Superior temporal gyrus (tissue), 1 donor: ENCODE data around the gene APOL6.
"Not testable (repeated sequence)": the region's sequence is repeated elsewhere in the genome, so short reads cannot be mapped to it uniquely, and the experiment has no call there.

ENCODE experiments used
- DNase-seq: peaks from one replicate; pipeline ENCODE4 v3.0.0-alpha.2; 2016; ENCODE audit errors: extremely low spot score

The APOL6 gene

DNA sequence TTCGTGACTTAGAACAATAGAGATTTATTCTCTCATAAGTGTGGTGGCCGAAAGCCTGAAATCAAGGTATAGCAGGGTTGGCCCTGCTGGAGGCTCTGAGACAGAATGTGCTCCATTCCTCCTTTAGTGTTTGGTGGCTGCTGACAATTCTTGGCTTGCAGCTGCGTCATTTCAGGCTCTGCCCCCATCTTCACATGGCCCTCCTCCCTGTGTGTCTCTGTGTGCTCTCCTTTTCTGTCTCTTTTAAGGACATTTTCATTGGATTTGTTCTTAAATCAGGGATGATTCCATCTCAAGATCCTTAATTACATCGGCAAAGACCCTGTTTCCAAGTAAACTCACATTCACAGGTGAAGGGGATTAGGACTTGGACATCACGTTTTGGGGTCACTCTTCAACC is 10.2 kb upstream of the APOL6 start:
- no peak for DNase-seq

DNA sequence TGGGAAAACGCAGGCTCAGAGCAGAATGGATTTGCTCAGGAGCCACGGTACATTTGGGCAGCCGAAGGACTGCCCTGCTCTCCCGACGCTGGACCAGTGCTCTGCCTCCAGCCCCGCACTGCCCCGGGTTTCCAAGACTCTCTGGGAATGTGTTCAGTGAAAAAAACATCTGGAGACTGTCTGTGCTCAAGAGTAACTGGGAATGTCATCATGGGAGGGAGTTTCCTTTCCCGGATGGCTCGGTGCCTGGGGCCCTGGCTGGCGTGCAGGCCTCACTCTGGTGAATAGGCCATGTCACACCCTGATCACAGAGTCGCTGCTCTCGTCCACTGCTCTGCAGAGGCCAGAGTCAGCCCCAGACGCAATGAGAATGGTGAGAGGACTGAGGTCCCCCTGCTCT is 9.8 kb upstream of the APOL6 start:
- peak; percentile 31 for DNase-seq

- no peak for DNase-seq
Observed at GRCh38 chr22:35641494-35642120, 6.6 kb upstream of the APOL6 start.

DNA sequence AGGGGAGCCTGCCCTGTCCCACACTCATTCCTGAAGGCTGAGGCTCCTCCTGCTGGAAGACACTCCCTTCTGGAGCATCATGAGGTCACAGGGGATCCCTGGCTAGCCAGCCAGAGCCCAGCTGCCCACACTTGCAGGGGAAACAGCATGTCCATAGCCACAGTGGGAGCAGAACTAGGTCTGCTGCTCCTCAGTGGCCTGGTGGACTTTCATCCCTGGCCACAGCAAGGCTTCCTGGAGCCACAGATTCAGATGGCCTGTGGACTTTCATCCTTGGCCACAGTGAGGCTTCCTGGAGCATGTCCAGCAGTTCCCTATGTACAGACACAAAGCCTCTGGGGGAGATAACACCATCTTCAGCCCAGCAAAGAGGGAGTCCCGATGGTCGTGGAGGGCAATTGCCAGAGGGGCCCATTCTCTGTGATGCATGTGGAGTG is 5.9 kb upstream of the APOL6 start:
- DNase-seq: no peak

GRCh38 chr22:35643991-35644390 is 4.3 kb upstream of the APOL6 start:
- DNase-seq: no peak

GRCh38 chr22:35645646-35646045 is 2.6 kb upstream of the APOL6 start:
- DNase-seq: no peak

GRCh38 chr22:35649026-35649553 is 844 bp downstream of the APOL6 start:
- DNase-seq: no peak

DNA sequence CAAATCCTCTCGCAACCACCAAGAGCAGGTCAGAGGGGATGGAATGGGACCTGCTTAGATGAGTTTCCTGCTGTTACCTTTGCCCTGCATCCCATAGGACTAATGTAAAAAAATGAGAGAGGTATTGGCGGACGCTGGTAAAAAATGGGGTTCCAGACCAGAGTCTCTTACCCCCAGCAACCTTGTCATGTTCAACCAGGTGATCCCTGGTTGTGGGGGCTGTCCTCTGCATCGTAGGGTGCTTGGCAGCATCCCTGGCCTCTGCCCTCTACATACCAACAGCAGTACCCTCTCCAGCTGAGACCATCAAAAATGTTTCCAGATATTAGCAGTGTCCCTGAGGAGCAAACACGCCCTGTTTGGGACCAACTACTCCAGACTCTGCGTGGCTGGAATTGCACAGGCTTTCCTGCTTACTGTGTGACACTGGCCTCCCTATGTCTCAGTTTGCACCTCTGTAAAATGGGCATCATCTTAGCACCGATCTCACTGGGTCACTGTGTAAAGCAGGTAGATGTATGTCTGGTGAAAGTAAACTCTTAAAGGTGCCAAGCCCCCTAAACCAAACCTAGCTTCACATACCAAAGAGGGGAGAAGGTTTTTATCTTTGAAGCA is 1.5 kb downstream of the APOL6 start:
- DNase-seq: no peak

DNA sequence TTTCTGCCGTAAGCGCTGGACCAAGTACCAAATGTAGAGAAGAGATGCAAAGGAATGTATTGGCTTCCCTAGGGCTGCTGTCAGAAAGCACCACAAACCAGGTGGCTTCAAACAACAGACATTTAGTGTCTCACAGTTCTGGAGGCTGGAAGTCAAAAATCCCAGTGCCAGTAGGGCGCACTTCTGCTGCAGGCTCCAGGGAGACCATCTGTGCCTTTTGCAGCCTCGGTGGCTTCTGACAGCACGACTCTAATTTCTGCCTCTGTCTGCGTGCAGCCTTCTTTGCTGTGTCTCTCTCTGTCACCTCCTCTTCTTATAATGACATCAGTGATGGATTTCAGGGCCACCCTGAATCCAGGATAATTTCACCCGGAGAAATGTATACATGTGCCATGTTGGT is 2.8 kb downstream of the APOL6 start:
- no peak for DNase-seq

DNA sequence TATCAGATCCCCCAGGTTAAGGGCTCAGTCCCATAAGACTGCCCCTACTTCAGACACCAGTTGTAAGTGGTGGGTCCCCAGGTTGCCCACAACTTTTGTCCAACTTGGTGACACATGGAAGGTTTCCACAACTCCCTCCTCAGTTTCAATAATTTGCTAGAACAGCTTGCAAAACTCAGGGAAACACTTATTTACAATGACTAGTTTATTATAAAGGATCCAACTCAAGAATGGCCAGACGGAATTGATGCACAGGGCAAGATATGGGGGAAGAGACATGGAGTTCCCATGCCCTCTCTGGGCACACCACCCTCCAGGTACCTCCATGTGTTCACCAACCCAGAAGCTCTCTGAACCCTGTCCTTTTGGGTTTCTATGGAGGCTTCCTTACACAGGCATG is 5.6 kb downstream of the APOL6 start:
- no peak for DNase-seq

GRCh38 chr22:35656284-35656752 is 8.1 kb downstream of the APOL6 start:
- DNase-seq: no peak

GRCh38 chr22:35657571-35658312 is 9.5 kb downstream of the APOL6 start:
- no peak for DNase-seq

DNA sequence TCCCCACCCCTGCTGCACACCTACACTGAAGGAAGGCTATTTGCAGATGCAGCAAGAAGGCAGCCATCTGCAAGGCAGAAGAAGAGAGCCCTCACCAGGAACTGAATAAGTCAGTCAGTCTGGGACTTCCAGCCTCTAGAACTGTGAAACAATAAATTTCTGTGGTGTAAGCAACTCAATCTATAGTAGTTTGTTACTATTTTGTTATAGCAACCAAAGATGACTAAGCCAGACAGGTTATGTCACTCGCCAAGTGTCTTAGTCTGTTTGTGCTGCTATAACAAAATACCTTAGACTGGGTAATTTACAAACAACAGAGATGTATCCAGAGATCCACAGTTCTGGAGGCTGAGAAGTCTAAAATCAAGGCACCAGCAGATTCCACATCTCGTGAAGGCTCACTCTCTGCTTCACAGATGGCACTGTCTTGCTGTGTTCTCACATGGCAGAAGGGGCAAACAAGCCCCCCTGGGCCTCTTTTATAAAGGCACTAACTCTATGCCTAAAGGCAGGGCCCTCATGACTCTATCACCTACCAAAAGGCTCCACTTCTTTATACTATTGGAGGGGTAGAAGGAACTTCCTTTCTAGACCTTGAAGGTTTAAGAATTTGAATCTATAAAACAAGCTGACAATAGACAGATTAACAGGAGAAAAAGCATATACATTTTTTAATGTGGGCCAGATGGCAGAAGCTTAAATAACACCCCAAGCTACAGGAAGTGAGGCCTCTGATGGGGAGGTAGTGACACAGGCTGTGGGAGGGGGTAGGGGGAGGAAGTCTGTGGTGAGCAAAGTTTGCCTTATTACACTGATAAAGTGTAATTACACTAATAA is 12.3 kb downstream of the APOL6 start:
- DNase-seq: no peak

DNA sequence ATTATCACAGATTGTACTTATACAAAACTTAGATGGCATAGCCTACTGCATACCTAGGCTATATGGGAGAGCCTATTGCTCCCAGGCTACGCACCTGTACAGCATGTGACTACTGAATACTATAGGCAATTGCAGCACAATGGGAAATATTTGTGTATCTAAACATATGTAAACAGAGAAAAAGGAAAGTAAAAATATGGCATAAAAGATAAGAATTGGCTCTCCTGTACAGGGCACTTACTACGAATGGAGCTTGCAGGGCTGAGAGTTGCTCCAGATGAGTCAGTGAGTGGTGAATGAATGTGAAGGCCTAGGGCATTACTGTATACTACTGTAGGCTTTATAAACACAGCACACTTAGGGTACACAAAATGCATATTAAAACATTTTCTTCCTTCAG is 13.2 kb downstream of the APOL6 start:
- DNase-seq: no peak

- no peak for DNase-seq
Observed at GRCh38 chr22:35662914-35663313, 14.7 kb downstream of the APOL6 start.

DNA sequence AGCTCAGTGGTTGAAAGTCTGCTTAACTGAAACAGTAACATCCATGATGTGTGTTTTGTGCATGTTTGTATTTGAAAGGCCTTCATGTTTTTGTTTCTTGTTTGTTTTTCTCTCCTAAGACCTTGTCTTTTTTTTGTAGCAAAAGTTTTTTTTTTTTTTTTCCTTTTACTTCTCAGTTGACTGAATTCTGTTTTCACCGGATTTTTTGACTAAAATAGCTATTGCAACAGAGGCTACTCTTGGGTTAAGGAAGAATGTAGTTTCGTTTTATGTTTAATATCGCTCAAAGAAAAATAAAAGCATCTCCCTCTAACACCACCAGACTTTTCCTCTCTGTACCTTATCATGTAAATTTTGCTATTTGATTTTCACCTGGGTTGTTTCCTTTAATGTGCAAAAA is 15.1 kb downstream of the APOL6 start:
- DNase-seq: no peak

- DNase-seq: no peak
Observed at GRCh38 chr22:35664955-35665587, 16.8 kb downstream of the APOL6 start.

GRCh38 chr22:35666699-35667098 is 18.5 kb downstream of the APOL6 start:
- not testable (repeated sequence) for DNase-seq

- DNase-seq: no peak
Observed at GRCh38 chr22:35674335-35674734, 26.1 kb downstream of the APOL6 start.

DNA sequence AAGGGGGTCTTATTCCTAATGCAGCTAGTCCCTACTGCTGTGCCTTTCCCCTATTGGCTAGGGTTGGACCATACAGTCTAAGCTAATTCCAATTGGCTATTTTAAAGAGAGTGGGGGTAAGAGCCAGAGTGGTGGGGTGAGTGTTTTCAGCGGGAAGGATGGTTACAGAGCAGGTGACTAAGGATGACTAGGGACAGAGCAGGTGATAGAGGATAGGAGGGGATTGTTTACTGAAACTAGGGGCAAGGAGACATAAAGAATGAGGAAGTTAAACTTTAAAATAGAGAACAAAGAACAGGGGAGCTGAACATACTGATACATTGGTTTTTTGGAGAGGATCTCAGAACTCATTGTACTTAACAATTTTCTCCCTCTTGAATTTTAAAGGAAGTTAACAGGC is 27.8 kb downstream of the APOL6 start:
- not testable (repeated sequence) for DNase-seq

- DNase-seq: no peak
Observed at GRCh38 chr22:35677460-35678187, 29.4 kb downstream of the APOL6 start.
